H9 (cell line): ENCODE measurements around the gene UBXN11. TPM values are rescaled to one million over a fixed set of nuclear protein-coding genes. Genes with fewer than 3 reads are reported as not detected.

Experiments
- DNase-seq: peaks from one replicate; pipeline ENCODE4 v3.0.0-alpha.2; 2017
- H2AFZ ChIP-seq: one replicate; pipeline ENCODE4 v1.6.1; 2013; ENCODE audit warnings: mild to moderate bottlenecking, low read length, control low read depth, moderate library complexity
- H2AK5ac ChIP-seq: 2 replicates; pipeline ENCODE4 v1.6.1; 2013; ENCODE audit warnings: low read length, control low read depth, mixed read lengths; ENCODE audit not compliant: insufficient read length
- H2BK120ac ChIP-seq: one replicate; pipeline ENCODE4 v1.6.1; 2013; ENCODE audit warnings: low read depth, mild to moderate bottlenecking, low read length, control low read depth, inconsistent platforms; ENCODE audit not compliant: poor library complexity, severe bottlenecking
- H2BK12ac ChIP-seq: 2 replicates; pipeline ENCODE4 v1.6.1; 2013; ENCODE audit warnings: low read length, control low read depth, mixed read lengths, low read depth; ENCODE audit not compliant: insufficient read length
- H2BK15ac ChIP-seq: 2 replicates; pipeline ENCODE4 v1.6.1; 2013; ENCODE audit warnings: low read depth, low read length, control low read depth
- H2BK20ac ChIP-seq: one replicate; pipeline ENCODE4 v1.6.1; 2013; ENCODE audit warnings: low read depth, mild to moderate bottlenecking, low read length, control low read depth, inconsistent platforms; ENCODE audit not compliant: poor library complexity, severe bottlenecking
- H2BK5ac ChIP-seq: 2 replicates; pipeline ENCODE4 v1.6.1; 2013; ENCODE audit warnings: low read length, control low read depth, mixed read lengths; ENCODE audit not compliant: insufficient read length
- H3K14ac ChIP-seq: 2 replicates; pipeline ENCODE4 v1.6.1; 2013; ENCODE audit warnings: low read length, control low read depth; ENCODE audit not compliant: insufficient read depth
- H3K18ac ChIP-seq: 2 replicates; pipeline ENCODE4 v1.6.1; 2013; ENCODE audit warnings: low read depth, mild to moderate bottlenecking, mixed read lengths, low read length, control low read depth; ENCODE audit not compliant: insufficient read length
- H3K23ac ChIP-seq: 2 replicates; pipeline ENCODE4 v1.6.1; 2013; ENCODE audit warnings: low read length, control low read depth, mixed read lengths, low read depth; ENCODE audit not compliant: insufficient read length
- H3K23me2 ChIP-seq: 2 replicates; pipeline ENCODE4 v1.6.1; 2013; ENCODE audit warnings: low read depth, mild to moderate bottlenecking, mixed read lengths, low read length, control low read depth; ENCODE audit not compliant: insufficient read length, poor library complexity, severe bottlenecking
- H3K27ac ChIP-seq: 2 replicates; pipeline ENCODE4 v1.5.1; 2013; ENCODE audit warnings: low read length, control low read depth, mixed read lengths, low read depth; ENCODE audit not compliant: insufficient read length
- H3K27me3 ChIP-seq: 2 replicates; pipeline ENCODE4 v1.6.1; 2013; ENCODE audit warnings: low read length, control low read depth, inconsistent platforms; ENCODE audit not compliant: insufficient read depth
- H3K4ac ChIP-seq: 2 replicates; pipeline ENCODE4 v1.6.1; 2013; ENCODE audit warnings: low read depth, mild to moderate bottlenecking, control low read depth, inconsistent platforms, low read length, moderate library complexity
- H3K4me1 ChIP-seq: 2 replicates; pipeline ENCODE4 v1.6.1; 2013; ENCODE audit warnings: low read length, control low read depth, inconsistent platforms; ENCODE audit not compliant: insufficient read depth
- H3K4me2 ChIP-seq: 2 replicates; pipeline ENCODE4 v1.6.1; 2013; ENCODE audit warnings: low read length, control low read depth, mixed read lengths; ENCODE audit not compliant: insufficient read length, insufficient read depth
- H3K56ac ChIP-seq: 2 replicates; pipeline ENCODE4 v1.6.1; 2013; ENCODE audit warnings: low read depth, mild to moderate bottlenecking, mixed read lengths, low read length, control low read depth; ENCODE audit not compliant: insufficient read length
- H3K79me1 ChIP-seq: 2 replicates; pipeline ENCODE4 v1.6.1; 2013; ENCODE audit warnings: low read depth, mild to moderate bottlenecking, moderate library complexity, low read length, control low read depth, inconsistent platforms; ENCODE audit not compliant: insufficient read depth, poor library complexity, severe bottlenecking
- H3K79me2 ChIP-seq: 2 replicates; pipeline ENCODE4 v1.6.1; 2013; ENCODE audit warnings: low read length, control low read depth, inconsistent platforms; ENCODE audit not compliant: insufficient read depth
- H3K9ac ChIP-seq: 2 replicates; pipeline ENCODE4 v1.6.1; 2013; ENCODE audit warnings: low read length, control low read depth, mixed read lengths; ENCODE audit not compliant: insufficient read length; ENCODE audit errors: extremely low read depth
- H3K9me3 ChIP-seq: one replicate; pipeline ENCODE4 v1.6.1; 2013; ENCODE audit warnings: low read depth, low read length, inconsistent platforms; ENCODE audit not compliant: control insufficient read depth
- H3T11ph ChIP-seq: one replicate; pipeline ENCODE4 v1.6.1; 2013; ENCODE audit warnings: mild to moderate bottlenecking, low read length, control low read depth, inconsistent platforms
- H4K20me1 ChIP-seq: one replicate; pipeline ENCODE4 v1.6.1; 2013; ENCODE audit not compliant: control insufficient read depth, insufficient read length, insufficient read depth
- H4K5ac ChIP-seq: 2 replicates; pipeline ENCODE4 v1.6.1; 2013; ENCODE audit warnings: low read depth, mild to moderate bottlenecking, mixed read lengths, low read length, control low read depth; ENCODE audit not compliant: insufficient read length
- H4K8ac ChIP-seq: replicated peaks from 2 replicates; pipeline ENCODE4 v1.6.1; 2013; ENCODE audit warnings: low read length, control low read depth, mixed read lengths, low read depth; ENCODE audit not compliant: insufficient read length
- H4K91ac ChIP-seq: 2 replicates; pipeline ENCODE4 v1.6.1; 2013; ENCODE audit warnings: low read depth, mild to moderate bottlenecking, moderate library complexity, mixed read lengths, low read length, control low read depth; ENCODE audit not compliant: insufficient read length
- H3K27ac Mint-ChIP-seq, 3 experiments: 2 replicates in 2 of 3; 3 replicates in 1 of 3; pipeline ENCODE4 v1.8.0; 2020 to 2021; ENCODE audit warnings: mixed read lengths in 3 of 3, mild to moderate bottlenecking in 1 of 3, moderate library complexity in 1 of 3
- H3K27me3 Mint-ChIP-seq: 2 replicates; pipeline ENCODE4 v1.8.0; 2021; ENCODE audit warnings: low read depth, mild to moderate bottlenecking, moderate library complexity, mixed read lengths
- H3K36me3 Mint-ChIP-seq, 3 experiments: 2 replicates in 2 of 3; 3 replicates in 1 of 3; pipeline ENCODE4 v1.8.0; 2020 to 2021; ENCODE audit warnings: low read depth in 3 of 3, mixed read lengths in 3 of 3; ENCODE audit not compliant: insufficient read depth in 1 of 3
- H3K4me1 Mint-ChIP-seq, 2 experiments: 2 replicates each; pipeline ENCODE4 v1.8.0; 2020; ENCODE audit warnings: mixed read lengths in 2 of 2
- H3K4me3 Mint-ChIP-seq, 2 experiments: 2 replicates in 1 of 2; 3 replicates in 1 of 2; pipeline ENCODE4 v1.8.0; 2020 to 2021; ENCODE audit warnings: mild to moderate bottlenecking in 2 of 2, mixed read lengths in 2 of 2, moderate library complexity in 1 of 2
- H3K9me3 Mint-ChIP-seq, 2 experiments: 2 replicates in 1 of 2; 3 replicates in 1 of 2; pipeline ENCODE4 v1.8.0; 2020; ENCODE audit warnings: mild to moderate bottlenecking in 2 of 2, mixed read lengths in 2 of 2, moderate library complexity in 1 of 2
- CTCF ChIP-seq: fragments of 200-600 bp; sonication (generic); conservative IDR thresholded peaks from 3 replicates; pipeline ENCODE4 v1.8.0; 2021; ENCODE audit warnings: antibody characterized with exemption, mild to moderate bottlenecking
- WGBS: extraction: QIAGEN DNeasy Blood & Tissue Kit; methylation state at CpG from one replicate; pipeline ENCODE4 v1.1.7; 2013; ENCODE audit warnings: missing lambda C conversion rate, low lambda C conversion rate, mixed read lengths; ENCODE audit not compliant: insufficient read length; ENCODE audit errors: extremely low coverage; 5-methylcytosine and 5-hydroxymethylcytosine counted together
- total RNA-seq: library from RNA; stranded (reverse); gene quantifications from 2 replicates; pipeline ENCODE4 v1.2.1, GENCODE V29; 2021

Gene UBXN11
- total RNA-seq, 1 experiment from 2014 or later, result 13.7 TPM

GRCh38 chr1:26283871-26284596, 22.4 kb downstream of the UBXN11 start:
- H3K56ac ChIP-seq, result no peak overlapping the region
- H3K18ac ChIP-seq, result no peak overlapping the region
- H3K79me1 ChIP-seq, result no peaks in the 10 kb centered on the region
- H3K79me2 ChIP-seq, result no peaks in the 10 kb centered on the region
- H3K27me3 ChIP-seq, result no peaks in the 10 kb centered on the region
- Mint-ChIP-seq H3K4me3 (no peak overlapping the region), H3K27ac (no peak overlapping the region; a peak in 2 of 7 replicates), H3K36me3 (peaks cover 8 to 13% (median 11%) of the 10 kb centered on the region in 3 experiments; a peak in 6 of 7 replicates), H3K27me3 (no peaks in the 10 kb centered on the region; the same call in 1 of the 2 replicates), H3K9me3 (no peaks in the 10 kb centered on the region; a peak in 1 of 5 replicates), H3K4me1 (peaks cover 42 to 48% of the 10 kb centered on the region in 2 experiments)
- no peak overlapping the region for H2AK5ac ChIP-seq
- H2BK15ac ChIP-seq, result no peak overlapping the region
- H3K4ac ChIP-seq, result no peak overlapping the region
- H3K14ac ChIP-seq, result no peak overlapping the region
- H2BK20ac ChIP-seq, result no peak overlapping the region
- peaks cover 13% of the 10 kb centered on the region for H3K23me2 ChIP-seq
- no peak overlapping the region for H3K4me2 ChIP-seq
- no peak overlapping the region for H3T11ph ChIP-seq
- H4K8ac ChIP-seq, result no peak overlapping the region
- H3K9ac ChIP-seq, result no peak overlapping the region
- H2BK120ac ChIP-seq, result no peak overlapping the region
- no peak overlapping the region for H2AFZ ChIP-seq
- WGBS, result no CpG with 5 or more reads among the region's 12 CpGs
- no peak overlapping the region for H2BK5ac ChIP-seq
- H4K20me1 ChIP-seq, result peaks cover 2% of the 10 kb centered on the region
- no peak overlapping the region for H3K27ac ChIP-seq
- no peak overlapping the region for H2BK12ac ChIP-seq
- H4K91ac ChIP-seq, result no peak overlapping the region
- peaks cover 10% of the 10 kb centered on the region; the same call in 1 of the 2 replicates for H3K4me1 ChIP-seq
- DNase-seq, result peak; percentile 25
- H4K5ac ChIP-seq, result no peak overlapping the region
- H3K9me3 ChIP-seq, result no peaks in the 10 kb centered on the region
- H3K23ac ChIP-seq, result no peak overlapping the region
- TF ChIP-seq CTCF, result no peak
